Spinal cord (tissue), 10 donors: Measurements from ENCODE around the gene DBH. TPM values are rescaled to one million over a fixed set of nuclear protein-coding genes. Genes with fewer than 3 reads are reported as not detected.

Source experiments
- DNase-seq, 6 donors: peaks; one replicate each; pipeline versions ENCODE4 v3.0.0 to v3.0.0-alpha.2; 2013 to 2015; ENCODE audit warnings: low spot score in 6 of 6, low read depth in 4 of 6
- H3K27ac ChIP-seq: one replicate; pipeline ENCODE4 v1.5.1; 2013; ENCODE audit warnings: low read depth, low read length, control low read depth
- H3K27me3 ChIP-seq: one replicate; pipeline ENCODE4 v1.6.1; 2013; ENCODE audit warnings: low read length; ENCODE audit not compliant: control insufficient read depth, insufficient read depth
- H3K36me3 ChIP-seq: one replicate; pipeline ENCODE4 v1.6.1; 2013; ENCODE audit warnings: low read length; ENCODE audit not compliant: control insufficient read depth, insufficient read depth
- H3K4me1 ChIP-seq: one replicate; pipeline ENCODE4 v1.6.1; 2013; ENCODE audit warnings: low read length; ENCODE audit not compliant: control insufficient read depth, insufficient read depth
- H3K4me3 ChIP-seq: one replicate; pipeline ENCODE4 v1.5.1; 2013; ENCODE audit warnings: low read depth, low read length, control low read depth
- H3K9me3 ChIP-seq: one replicate; pipeline ENCODE4 v1.6.1; 2013; ENCODE audit warnings: low read length; ENCODE audit not compliant: control insufficient read depth, insufficient read depth
- WGBS: methylation state at CpG from one replicate; pipeline ENCODE4 v1.1.5; 2013; ENCODE audit warnings: missing lambda C conversion rate; ENCODE audit not compliant: insufficient coverage; 5-methylcytosine and 5-hydroxymethylcytosine counted together
- long read RNA-seq, 4 donors: transcript quantifications; one replicate each; lab custom pipeline, GENCODE V29; 2026
- polyA plus RNA-seq, 2 donors: library from polyadenylated mRNA; unstranded; fragments of 120-200 nt; gene quantifications; one replicate each; pipeline ENCODE4 v1.2.1, GENCODE V29; 2013; ENCODE audit not compliant: insufficient read length in 2 of 2
- total RNA-seq, 2 donors: library from RNA; depleted of rRNA in 1 of 2; stranded (reverse); fragments of 120-200 nt in 1 of 2; fragments of >200 nt in 1 of 2; gene quantifications; one replicate each; pipeline versions ENCODE4 v1.2.3 to v1.2.4, GENCODE V29; 2013 to 2014
- donor health status: healthy.

Gene DBH
- total RNA-seq = under 1 TPM in 1 of 2 donors, not detected in 1; 0.50 TPM
- 1 to 10 TPM; 1.3 to 2.2 TPM for polyA plus RNA-seq
- long read RNA-seq, donor 1 = 0 reads
- long read RNA-seq, donor 2 = 0 reads
- long read RNA-seq, donor 3 = 0 reads
- long read RNA-seq, donor 4 = 0 reads

DNA sequence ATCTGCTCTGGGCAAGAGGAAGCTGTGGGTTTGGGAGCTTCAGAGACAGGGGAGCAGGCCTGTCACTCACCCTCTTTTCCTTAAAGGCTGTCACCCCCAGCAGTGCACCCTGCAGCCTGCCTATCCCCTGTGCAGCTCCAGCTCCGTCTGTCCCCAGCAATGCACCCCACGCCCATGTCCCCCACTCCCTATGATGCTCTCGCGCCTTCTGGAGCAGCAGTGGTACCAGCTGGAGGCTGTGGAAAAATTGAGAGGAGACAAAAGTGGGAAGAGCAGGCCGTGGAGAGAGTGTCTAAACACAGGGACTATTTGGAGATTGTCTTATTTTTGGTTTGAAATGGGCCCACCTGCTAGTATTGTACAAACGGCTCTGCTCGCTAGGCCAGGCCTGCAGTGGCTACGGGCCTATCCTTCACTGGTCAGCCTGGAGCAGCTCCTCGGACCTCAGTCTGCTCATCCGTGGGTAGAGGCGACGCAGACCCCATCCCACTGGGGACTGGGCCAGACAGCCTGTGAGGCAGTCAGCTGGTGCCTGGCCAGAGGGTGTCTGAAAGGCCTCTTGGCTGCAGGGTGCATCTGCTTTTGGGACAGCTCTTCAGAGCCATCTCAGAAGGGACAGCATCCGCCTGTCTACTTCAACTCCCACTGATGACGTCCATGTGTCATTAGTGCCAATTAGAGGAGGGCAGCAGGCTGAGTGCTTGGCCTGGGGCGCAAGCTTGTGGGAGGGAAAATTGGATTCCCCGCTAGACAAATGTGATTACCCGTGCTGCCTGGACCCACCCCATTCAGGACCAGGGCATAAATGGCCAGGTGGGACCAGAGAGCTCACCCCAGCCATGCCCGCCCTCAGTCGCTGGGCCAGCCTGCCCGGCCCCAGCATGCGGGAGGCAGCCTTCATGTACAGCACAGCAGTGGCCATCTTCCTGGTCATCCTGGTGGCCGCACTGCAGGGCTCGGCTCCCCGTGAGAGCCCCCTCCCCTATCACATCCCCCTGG, at the start of gene DBH:
TSS of gene DBH (plus strand) at position 831 of the 999 bp plus-strand sequence. CDS start at position 840, 9 bp downstream.
- H3K27me3 ChIP-seq = no peaks in the 10 kb centered on the region
- 92% methylated on average over 20 of the region's 24 CpGs for WGBS

DNA sequence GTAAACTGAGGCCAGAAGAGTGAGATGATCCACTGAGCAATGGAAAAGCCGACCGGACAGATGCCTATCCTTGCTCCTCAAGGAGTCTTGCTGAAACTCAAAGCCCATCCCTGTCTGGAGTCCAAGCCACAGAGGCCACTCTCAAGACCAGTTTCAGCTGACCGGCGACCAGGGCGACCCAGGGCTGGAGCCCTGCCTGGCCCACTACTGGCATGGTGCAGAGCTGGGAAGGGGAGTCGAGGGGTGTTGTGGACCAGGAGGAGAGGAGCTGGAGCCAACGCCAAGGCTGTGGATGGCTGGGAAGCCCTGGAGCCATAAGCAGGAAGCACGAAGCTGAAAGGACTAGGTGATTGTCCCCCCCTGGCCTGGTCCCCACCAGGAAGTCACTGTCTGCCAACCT, 49.1 kb upstream of the DBH start:
- peaks cover 10% of the 10 kb centered on the region for H3K36me3 ChIP-seq
- no peak for DNase-seq
- no peak overlapping the region for H3K4me3 ChIP-seq
- WGBS = 87% methylated on average over 8 of the region's 8 CpGs
- H3K4me1 ChIP-seq = peaks cover 58% of the 10 kb centered on the region
- H3K27ac ChIP-seq = no peak overlapping the region
- H3K27me3 ChIP-seq = peaks cover 15% of the 10 kb centered on the region
- no peaks in the 10 kb centered on the region for H3K9me3 ChIP-seq

More for the DNA sequence above, at the start of gene DBH:
- Histone ChIP-seq H3K36me3 (no peaks in the 10 kb centered on the region), H3K27ac (no peak within 1 kb of the TSS), H3K4me3 (no peak within 1 kb of the TSS), H3K9me3 (no peaks in the 10 kb centered on the region), H3K4me1 (peaks cover 45% of the 10 kb centered on the region)
- DNase-seq = no peak

DNA sequence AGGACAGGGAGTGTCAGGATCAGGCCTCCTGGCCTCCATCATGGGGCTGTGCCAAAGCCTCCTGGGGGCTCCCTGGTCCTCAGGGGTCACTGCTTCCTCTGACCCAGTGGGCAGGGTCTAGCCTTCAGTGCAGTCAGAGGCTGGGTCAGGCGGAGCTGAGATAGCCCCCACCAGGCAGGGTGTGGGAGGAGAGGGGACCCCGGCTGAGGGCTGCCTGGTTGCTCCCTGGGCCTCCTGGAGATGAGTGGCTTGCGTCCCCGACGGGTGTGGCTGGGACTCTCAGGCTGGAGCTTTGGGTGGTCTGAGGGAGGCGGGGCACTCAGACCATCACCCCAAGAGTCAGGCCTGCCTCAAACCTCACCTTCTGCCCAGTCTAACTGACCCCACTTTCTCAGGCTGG, 48.7 kb upstream of the DBH start:
- Histone ChIP-seq H3K9me3 (no peaks in the 10 kb centered on the region), H3K27ac (no peak overlapping the region), H3K27me3 (peaks cover 15% of the 10 kb centered on the region), H3K36me3 (peaks cover 12% of the 10 kb centered on the region), H3K4me1 (peaks cover 54% of the 10 kb centered on the region), H3K4me3 (no peak overlapping the region)
- 89% methylated on average over 6 of the region's 6 CpGs for WGBS
- DNase-seq = no peak

DNA sequence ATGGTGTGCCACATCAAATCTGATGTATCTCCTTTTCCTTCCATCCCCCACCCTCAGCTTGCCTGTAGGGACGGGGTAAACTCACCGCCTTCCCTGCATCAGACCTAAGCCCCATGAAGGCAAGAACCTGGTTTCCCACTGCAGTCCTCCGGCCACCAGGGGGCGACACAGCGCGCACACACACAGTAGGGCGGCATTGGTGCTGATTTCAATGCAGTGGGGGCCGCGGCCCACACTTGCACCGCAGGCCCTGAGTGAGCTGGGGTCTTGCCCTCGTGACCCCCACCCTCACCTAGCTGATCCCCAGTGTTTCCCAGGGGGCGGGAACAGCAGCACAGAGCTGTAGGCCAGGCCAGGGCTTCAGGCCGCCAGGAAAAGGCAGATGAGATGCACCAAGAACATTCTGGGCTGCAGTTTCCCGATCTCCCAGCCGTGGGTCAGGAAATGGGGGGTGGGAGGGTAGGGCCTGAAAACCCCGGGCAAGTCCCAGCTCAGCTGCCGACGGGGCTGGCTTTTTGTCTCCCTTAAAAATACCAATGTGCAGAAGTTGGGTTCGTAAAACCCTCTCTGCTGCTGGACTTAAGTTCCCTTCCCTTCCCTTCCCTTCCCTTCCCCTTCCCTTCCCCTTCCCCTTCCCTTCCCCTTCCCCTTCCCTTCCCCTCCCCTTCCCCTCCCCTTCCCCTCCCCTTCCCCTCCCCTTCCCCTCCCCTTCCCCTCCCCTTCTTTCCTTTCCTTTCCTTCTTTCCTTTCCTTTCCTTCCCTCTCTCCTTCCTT, 46.5 kb upstream of the DBH start:
- H3K27me3 ChIP-seq = peaks cover 15% of the 10 kb centered on the region
- WGBS = 37% methylated on average over 13 of the region's 19 CpGs
- DNase-seq = no peak
- no peak overlapping the region for H3K4me3 ChIP-seq
- H3K36me3 ChIP-seq = peaks cover 9% of the 10 kb centered on the region
- H3K4me1 ChIP-seq = peaks cover 37% of the 10 kb centered on the region
- no peak overlapping the region for H3K27ac ChIP-seq
- no peaks in the 10 kb centered on the region for H3K9me3 ChIP-seq

DNA sequence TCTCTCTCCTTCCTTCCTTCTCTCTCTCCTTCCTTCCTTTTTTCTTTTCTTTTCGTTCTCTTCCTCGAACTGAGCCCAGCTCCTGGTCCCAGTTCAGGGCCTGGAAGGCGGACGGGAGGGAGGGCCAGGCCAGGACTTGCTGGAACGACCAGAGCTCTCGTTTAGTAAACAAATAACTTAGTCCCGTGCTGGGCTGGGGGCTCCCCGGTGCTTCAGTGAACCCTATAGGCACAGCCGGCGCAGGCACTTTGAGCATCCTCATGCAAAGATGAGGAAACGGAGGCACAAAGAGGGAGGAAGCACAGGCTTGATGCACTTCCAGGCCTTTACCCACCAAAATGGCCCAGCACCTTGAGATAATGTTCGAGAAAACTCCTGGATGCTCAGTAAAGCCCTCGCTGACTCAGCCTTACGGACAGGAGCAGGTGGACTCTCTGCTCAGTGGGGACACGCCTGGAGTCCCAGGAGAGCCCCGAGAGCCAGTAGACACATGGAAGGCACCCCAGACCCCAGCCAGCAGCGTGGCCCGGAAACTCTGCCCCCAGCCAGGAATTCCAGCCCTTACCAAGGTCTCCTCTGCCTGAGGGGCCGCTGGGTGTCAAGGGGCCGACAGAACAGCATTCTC, 45.8 kb upstream of the DBH start:
- DNase-seq = no peak
- Histone ChIP-seq H3K36me3 (peaks cover 9% of the 10 kb centered on the region), H3K27me3 (peaks cover 15% of the 10 kb centered on the region), H3K27ac (no peak overlapping the region), H3K4me3 (no peak overlapping the region), H3K4me1 (peaks cover 30% of the 10 kb centered on the region), H3K9me3 (no peaks in the 10 kb centered on the region)
- 71% methylated on average over 20 of the region's 20 CpGs for WGBS

DNA sequence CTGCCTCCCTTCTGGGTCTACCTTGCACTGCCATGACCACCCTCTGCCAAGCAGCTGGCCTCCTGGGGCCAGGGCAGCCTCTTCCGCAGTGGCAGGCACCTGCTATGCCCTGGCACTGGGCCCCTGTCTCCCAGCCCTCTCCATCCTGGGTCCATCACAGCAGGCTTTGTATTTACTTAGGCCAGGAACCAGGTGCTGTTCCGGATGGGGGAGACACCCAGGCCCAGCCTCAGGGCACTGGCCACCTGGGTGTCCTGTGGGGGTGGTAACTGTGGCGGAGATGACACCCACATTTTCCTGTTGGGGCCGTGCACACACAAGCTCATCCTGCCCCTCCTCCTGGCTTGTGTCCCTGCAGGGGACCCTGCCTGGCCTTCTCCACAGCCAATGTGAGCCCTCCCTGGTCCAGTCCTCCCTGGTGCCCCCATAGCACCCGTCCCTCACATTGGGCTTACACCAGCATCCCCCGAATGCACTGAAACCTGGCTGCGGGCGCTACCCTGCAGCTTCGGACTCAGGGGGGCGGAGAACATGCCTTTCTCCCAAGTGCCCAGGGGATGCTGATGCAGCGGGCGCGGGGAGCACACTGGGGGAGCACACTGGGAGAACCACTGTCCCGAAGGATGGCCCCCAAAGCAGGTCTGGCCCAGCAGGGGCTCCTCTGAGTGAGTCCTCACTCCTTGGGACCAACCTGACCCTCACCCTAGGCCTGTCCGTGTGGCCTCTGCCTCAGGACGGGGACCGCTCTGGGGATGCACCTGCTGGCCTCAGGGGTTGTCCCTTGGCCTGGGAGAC, 44.9 kb upstream of the DBH start:
- WGBS = 87% methylated on average over 17 of the region's 17 CpGs

DNA sequence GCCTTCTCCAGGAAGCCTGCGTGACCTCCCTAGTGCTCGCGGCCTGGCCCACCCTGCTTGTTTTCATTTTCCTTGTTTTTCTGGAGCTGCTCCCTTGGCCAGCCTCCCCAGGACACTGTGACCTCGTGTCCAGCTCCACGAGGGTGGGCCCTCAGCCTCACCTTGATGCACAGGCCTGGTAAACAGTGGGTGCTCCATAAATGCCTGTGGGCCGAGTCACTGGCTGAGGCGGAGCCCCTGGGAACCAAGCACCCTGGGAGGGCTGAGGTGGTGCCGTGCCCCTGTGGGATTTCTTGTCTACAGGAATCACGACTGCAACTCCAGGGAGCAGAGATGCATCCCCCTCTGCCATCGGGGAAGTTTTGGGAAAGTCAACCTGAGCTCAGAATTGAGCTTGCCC, 44.2 kb upstream of the DBH start:
- Histone ChIP-seq H3K36me3 (peaks cover 12% of the 10 kb centered on the region), H3K9me3 (peaks cover 3% of the 10 kb centered on the region), H3K4me3 (no peak overlapping the region), H3K27ac (no peak overlapping the region), H3K27me3 (no peaks in the 10 kb centered on the region), H3K4me1 (peaks cover 14% of the 10 kb centered on the region)
- 77% methylated on average over 10 of the region's 10 CpGs for WGBS
- DNase-seq = no peak

More for the DNA sequence above, 44.9 kb upstream of the DBH start:
- H3K9me3 ChIP-seq = peaks cover under 1% of the 10 kb centered on the region
- DNase-seq = no peak
- H3K4me3 ChIP-seq = no peak overlapping the region
- H3K36me3 ChIP-seq = peaks cover 12% of the 10 kb centered on the region
- peaks cover 20% of the 10 kb centered on the region for H3K4me1 ChIP-seq
- H3K27ac ChIP-seq = no peak overlapping the region
- H3K27me3 ChIP-seq = peaks cover 5% of the 10 kb centered on the region

DNA sequence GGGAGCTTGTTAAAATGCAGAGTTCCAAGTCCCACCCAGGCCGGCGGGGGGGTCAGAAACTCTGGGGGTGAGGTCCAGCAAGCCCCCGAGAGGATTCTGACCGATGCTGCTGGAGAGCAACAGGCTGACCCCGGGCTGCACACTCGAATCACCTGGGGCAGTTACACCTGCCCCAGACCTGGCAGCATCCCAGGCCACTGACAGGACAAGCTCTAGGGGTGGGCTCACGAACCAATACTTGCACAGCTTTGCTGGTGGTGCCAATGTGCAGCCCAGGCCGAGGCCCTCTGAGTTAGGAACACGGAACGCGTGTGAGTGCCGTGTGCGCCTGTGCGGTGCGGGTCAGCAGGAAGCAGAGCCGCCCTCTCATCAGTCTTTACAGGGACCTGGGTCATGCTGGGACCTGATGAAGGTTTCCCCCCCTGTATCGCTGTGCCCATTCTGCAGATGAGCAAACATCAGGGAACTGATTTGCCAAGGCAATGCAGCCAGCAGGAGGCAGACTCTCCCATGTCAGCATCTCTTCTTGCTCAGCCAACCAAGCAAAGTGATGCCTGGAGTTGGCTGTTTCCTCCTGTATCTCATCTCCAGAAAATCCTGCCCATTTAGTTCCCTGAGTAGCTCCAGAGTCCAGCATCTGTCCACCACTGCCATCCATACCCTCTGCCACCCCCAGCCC, 43.3 kb upstream of the DBH start:
- H3K27me3 ChIP-seq = no peaks in the 10 kb centered on the region
- no peak for DNase-seq

More for the DNA sequence above, 43.3 kb upstream of the DBH start:
- peaks cover 11% of the 10 kb centered on the region for H3K9me3 ChIP-seq
- H3K4me3 ChIP-seq = no peak overlapping the region
- no peak overlapping the region for H3K27ac ChIP-seq
- peaks cover 14% of the 10 kb centered on the region for H3K4me1 ChIP-seq
- peaks cover 9% of the 10 kb centered on the region for H3K36me3 ChIP-seq
- WGBS = 89% methylated on average over 17 of the region's 17 CpGs
